Type B pancreatic cell (in vitro differentiated cells): Measurements from ENCODE around the gene DNAH9. TPM values are rescaled to one million over a fixed set of nuclear protein-coding genes. Genes with fewer than 3 reads are reported as not detected.

Experiments used
- DNase-seq: peaks from one replicate; pipeline ENCODE4 v3.0.0; 2021; ENCODE audit warnings: mixed read lengths; ENCODE audit not compliant: unreplicated experiment; ENCODE audit errors: extremely low spot score
- H3K27ac Mint-ChIP-seq: 2 replicates; pipeline ENCODE4 v1.8.0; 2021; ENCODE audit warnings: mild to moderate bottlenecking, mixed read lengths
- H3K27me3 Mint-ChIP-seq: 2 replicates; pipeline ENCODE4 v1.8.0; 2021; ENCODE audit warnings: mixed read lengths
- H3K36me3 Mint-ChIP-seq: 2 replicates; pipeline ENCODE4 v1.8.0; 2021; ENCODE audit warnings: mixed read lengths
- H3K4me1 Mint-ChIP-seq: one replicate; pipeline ENCODE4 v1.8.0; 2021; ENCODE audit warnings: mixed read lengths; ENCODE audit not compliant: unreplicated experiment
- H3K4me3 Mint-ChIP-seq: 2 replicates; pipeline ENCODE4 v1.8.0; 2021; ENCODE audit warnings: mild to moderate bottlenecking, mixed read lengths
- H3K9me3 Mint-ChIP-seq: 2 replicates; pipeline ENCODE4 v1.8.0; 2021; ENCODE audit warnings: mixed read lengths
- CTCF ChIP-seq: fragments of 200-600 bp; sonication (generic); conservative IDR thresholded peaks from 2 replicates; pipeline ENCODE4 v1.5.0; 2021; ENCODE audit warnings: antibody characterized with exemption, mild to moderate bottlenecking
- total RNA-seq: library from RNA; stranded (reverse); gene quantifications from 2 replicates; pipeline ENCODE4 v1.2.1, GENCODE V29; 2021; ENCODE audit warnings: low replicate concordance

DNAH9 gene
- total RNA-seq, 1 donor from 2014 or later = 6.2 TPM

DNA sequence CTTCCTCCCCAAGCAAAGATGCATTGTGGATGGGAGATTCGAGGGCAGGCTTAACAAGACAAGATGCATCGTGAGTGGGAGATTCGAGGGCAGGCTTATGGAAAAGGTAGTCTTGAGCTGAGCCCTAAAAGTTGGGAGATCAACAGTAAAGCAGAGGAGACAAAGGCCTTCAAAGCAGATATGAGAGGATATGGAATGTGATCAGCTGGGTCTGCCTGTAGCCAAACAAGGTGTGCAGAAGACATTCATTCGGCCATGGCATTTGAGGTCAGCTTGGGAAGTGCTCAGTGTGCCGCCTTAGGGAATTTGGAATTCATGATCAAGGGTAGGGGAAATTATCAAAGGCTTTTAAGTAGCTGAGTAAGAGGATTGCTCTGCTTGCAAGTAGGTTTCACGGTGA is 39.5 kb downstream of the DNAH9 start:
- H3K27ac Mint-ChIP-seq = no peak overlapping the region
- H3K4me3 Mint-ChIP-seq = no peak overlapping the region
- no peaks in the 10 kb centered on the region for H3K9me3 Mint-ChIP-seq
- peaks cover 10% of the 10 kb centered on the region for H3K27me3 Mint-ChIP-seq
- DNase-seq = no peak
- no peak for TF ChIP-seq CTCF
- H3K4me1 Mint-ChIP-seq = no peaks in the 10 kb centered on the region
- no peaks in the 10 kb centered on the region for H3K36me3 Mint-ChIP-seq

DNA sequence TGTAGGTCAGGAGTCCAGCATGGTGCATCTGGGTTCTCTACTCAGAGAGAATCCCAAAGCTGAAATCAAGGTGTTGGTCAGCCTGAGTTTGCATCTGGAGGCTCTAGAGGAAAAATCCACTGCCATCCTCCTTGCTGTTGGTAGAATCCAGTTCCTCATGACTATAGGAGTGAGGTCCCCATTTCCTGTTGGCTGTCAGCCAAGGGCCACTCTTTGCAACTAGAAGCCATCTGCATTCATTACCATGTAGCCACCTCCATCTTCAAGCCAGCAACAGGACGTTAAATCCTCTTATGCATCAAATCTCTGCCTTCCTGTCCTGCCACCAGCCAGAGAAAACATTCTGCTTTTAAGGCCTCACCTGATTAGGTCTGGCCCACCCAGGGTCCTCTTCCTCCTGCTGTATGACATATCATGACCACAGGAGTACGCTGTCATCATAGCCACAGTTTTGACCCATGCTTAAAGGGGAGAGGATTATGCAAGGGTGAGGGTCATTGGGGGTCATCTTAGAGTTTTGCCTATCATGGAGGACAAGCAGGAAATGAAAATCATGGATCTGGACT is 40.5 kb downstream of the DNAH9 start:
- no peak for DNase-seq
- H3K36me3 Mint-ChIP-seq = no peaks in the 10 kb centered on the region
- H3K27me3 Mint-ChIP-seq = peaks cover 10% of the 10 kb centered on the region
- H3K4me3 Mint-ChIP-seq = no peak overlapping the region
- no peak for TF ChIP-seq CTCF
- H3K9me3 Mint-ChIP-seq = no peaks in the 10 kb centered on the region
- no peak overlapping the region for H3K27ac Mint-ChIP-seq
- H3K4me1 Mint-ChIP-seq = no peaks in the 10 kb centered on the region

GRCh38 chr17:11639736-11640462 is 41.6 kb downstream of the DNAH9 start:
- no peak for TF ChIP-seq CTCF
- Mint-ChIP-seq H3K4me3 (no peak overlapping the region), H3K36me3 (no peaks in the 10 kb centered on the region), H3K4me1 (no peaks in the 10 kb centered on the region), H3K27ac (no peak overlapping the region), H3K9me3 (no peaks in the 10 kb centered on the region), H3K27me3 (peaks cover 10% of the 10 kb centered on the region)
- no peak for DNase-seq

DNA sequence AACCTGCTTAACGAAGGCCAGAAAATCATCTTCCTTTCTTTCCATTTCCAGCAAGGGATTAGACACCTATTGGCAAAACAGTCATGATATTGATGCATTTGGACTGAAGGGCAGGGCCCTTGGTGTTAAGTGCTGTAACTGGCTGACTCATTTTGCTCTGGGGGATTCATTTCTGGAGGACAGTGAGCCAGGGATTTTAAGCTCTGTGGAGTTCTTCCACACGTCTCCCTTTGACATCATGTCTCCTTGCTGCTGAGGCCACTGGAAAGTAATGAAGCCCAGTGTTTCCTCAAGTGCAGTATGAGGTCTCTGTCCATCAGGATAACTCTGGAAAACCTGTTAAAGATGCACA is 42.2 kb downstream of the DNAH9 start:
- Mint-ChIP-seq H3K27ac (no peak overlapping the region), H3K4me3 (no peak overlapping the region), H3K27me3 (peaks cover 10% of the 10 kb centered on the region)

GRCh38 chr17:11641521-11642275 is 43.4 kb downstream of the DNAH9 start:
- H3K4me1 Mint-ChIP-seq = no peaks in the 10 kb centered on the region
- no peak overlapping the region for H3K27ac Mint-ChIP-seq
- H3K27me3 Mint-ChIP-seq = peaks cover 10% of the 10 kb centered on the region
- TF ChIP-seq CTCF = no peak
- H3K36me3 Mint-ChIP-seq = no peaks in the 10 kb centered on the region
- no peaks in the 10 kb centered on the region for H3K9me3 Mint-ChIP-seq
- H3K4me3 Mint-ChIP-seq = no peak overlapping the region
- no peak for DNase-seq

More for the DNA sequence above, 42.2 kb downstream of the DNAH9 start:
- no peaks in the 10 kb centered on the region for H3K4me1 Mint-ChIP-seq
- H3K9me3 Mint-ChIP-seq = no peaks in the 10 kb centered on the region
- no peaks in the 10 kb centered on the region for H3K36me3 Mint-ChIP-seq
- no peak for TF ChIP-seq CTCF
- no peak for DNase-seq
